ENCODE data around the gene MEF2B.

GRCh38 chr19:19211499-19212420 lies 41.7 kb upstream of the MEF2B start, which contains the start of gene NCAN:
- TF ChIP-seq CTCF (conservative IDR thresholded peaks at IDR 0.05), result no peak
- no peak for TF ChIP-seq ZFX (IDR thresholded peaks at IDR 0.05)
